Cardiac fibroblast (primary cell): ENCODE measurements around the gene KIF16B.

Experiments used
- DNase-seq, 2 donors: peaks; one replicate each; pipeline versions ENCODE4 v3.0.0 to v3.0.0-alpha.2; 2010; ENCODE audit warnings: low read depth in 2 of 2
- H3K4me3 ChIP-seq, 2 donors: replicated peaks in 1 of 2; 1 replicate in 1 of 2; 2 replicates in 1 of 2; pipeline ENCODE4 v1.5.1; 2011; ENCODE audit warnings: low read depth in 2 of 2, low read length in 2 of 2, mild to moderate bottlenecking in 2 of 2, moderate library complexity in 1 of 2
- CTCF ChIP-seq: IDR thresholded peaks from one replicate; pipeline ENCODE4 v1.5.1; 2011; ENCODE audit warnings: low read depth, mild to moderate bottlenecking, low read length, inconsistent platforms

Gene KIF16B

GRCh38 chr20:16364320-16364687 lies 208.9 kb downstream of the KIF16B start:
- no peak for DNase-seq
- H3K4me3 ChIP-seq = no peak overlapping the region
- TF ChIP-seq CTCF = no peak

- no peak for TF ChIP-seq CTCF
- no peak overlapping the region for H3K4me3 ChIP-seq
- no peak for DNase-seq
Measured at GRCh38 chr20:16363506-16364319, 209.5 kb downstream of the KIF16B start.

GRCh38 chr20:16362642-16363041 lies 210.6 kb downstream of the KIF16B start:
- no peak for TF ChIP-seq CTCF
- no peak for DNase-seq

GRCh38 chr20:16360668-16361067 lies 212.6 kb downstream of the KIF16B start:
- TF ChIP-seq CTCF = no peak
- H3K4me3 ChIP-seq = no peak overlapping the region

More at GRCh38 chr20:16362642-16363041, 210.6 kb downstream of the KIF16B start:
- H3K4me3 ChIP-seq = no peak overlapping the region

GRCh38 chr20:16353417-16353781 lies 219.8 kb downstream of the KIF16B start:
- TF ChIP-seq CTCF = no peak

More at GRCh38 chr20:16360668-16361067, 212.6 kb downstream of the KIF16B start:
- DNase-seq = no peak

GRCh38 chr20:16352751-16353416 lies 220.4 kb downstream of the KIF16B start:
- no peak overlapping the region for H3K4me3 ChIP-seq
- no peak for DNase-seq
- no peak for TF ChIP-seq CTCF

More at GRCh38 chr20:16353417-16353781, 219.8 kb downstream of the KIF16B start:
- DNase-seq = no peak
- no peak overlapping the region for H3K4me3 ChIP-seq
